ENCODE measurements around the gene VPS29. TPM values are rescaled to one million over a fixed set of nuclear protein-coding genes. Genes with fewer than 3 reads are reported as not detected.

VPS29 gene
- total and polyA plus RNA-seq, 2 of the 4 experiments (the other 2 are of a cell fraction) = 122 to 150 TPM

DNA sequence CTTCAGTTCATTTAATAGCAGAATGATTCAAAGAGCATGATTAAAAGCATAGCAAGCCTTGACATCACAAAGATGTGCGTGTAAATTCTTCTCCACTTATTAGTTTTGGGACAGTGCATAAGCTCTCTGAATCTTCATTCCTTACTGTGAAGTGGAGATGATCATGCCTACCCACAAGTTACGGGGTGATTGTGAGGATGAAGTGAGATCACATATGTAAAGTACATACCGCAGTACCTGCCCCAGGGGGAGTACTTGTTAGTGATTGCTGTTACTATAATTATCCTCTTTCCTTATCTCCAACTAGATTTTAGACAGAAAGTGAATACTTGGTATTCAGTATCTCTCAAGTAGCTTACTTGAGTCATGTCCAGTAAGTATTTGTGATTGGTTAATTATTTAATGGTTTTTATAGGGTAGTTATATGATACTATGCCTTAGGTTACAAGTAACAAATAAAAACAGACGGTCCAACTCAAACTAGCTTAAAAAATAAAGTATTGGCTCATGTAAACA, 6.2 kb upstream of the VPS29 start:
- Histone ChIP-seq H3K18ac (ENCODE audit: low read depth, low read length) (no peak overlapping the region), H3K9me1 (ENCODE audit: insufficient read depth, low read length) (no peaks in the 10 kb centered on the region), H3K4ac (ENCODE audit: low read depth, low read length) (no peak overlapping the region), H3K23ac (ENCODE audit: low read depth, low read length) (no peak overlapping the region), H2BK15ac (ENCODE audit: low read depth, low read length) (no peak overlapping the region), H2AK9ac (replicated peaks; ENCODE audit: low read depth, low read length, poor library complexity) (no peak overlapping the region), H3K27me3 (ENCODE audit: control insufficient read depth, insufficient read depth, low read length) (no peaks in the 10 kb centered on the region), H4K5ac (ENCODE audit: low read depth, low read length) (no peak overlapping the region), H2AK5ac (ENCODE audit: low read depth, low read length) (no peak overlapping the region), H2BK20ac (ENCODE audit: low read depth, low read length) (no peak overlapping the region), H2BK5ac (ENCODE audit: low read depth, low read length, poor library complexity, severe bottlenecking) (no peak overlapping the region), H3K79me1 (ENCODE audit: low read depth in 1 of 2, low read length in 2 of 2) (no peaks in the 10 kb centered on the region), H3K4me2 (ENCODE audit: low read depth, low read length) (no peak overlapping the region), H3K4me1 (ENCODE audit: control insufficient read depth, insufficient read depth, low read length) (no peaks in the 10 kb centered on the region), H4K8ac (ENCODE audit: low read depth in 2 of 2, low read length in 2 of 2) (no peak overlapping the region), H4K91ac (ENCODE audit: insufficient read depth, low read depth, low read length) (no peak overlapping the region), H3K27ac (ENCODE audit: insufficient read depth, low read length) (no peak overlapping the region), H4K20me1 (ENCODE audit: insufficient read depth, low read length) (no peaks in the 10 kb centered on the region), H3K14ac (replicated peaks; ENCODE audit: low read depth, low read length) (no peak overlapping the region), H3K4me3 (ENCODE audit: insufficient read depth, low read depth, low read length) (no peak overlapping the region), H3K9me3 (ENCODE audit: control insufficient read depth, insufficient read depth, low read length) (no peaks in the 10 kb centered on the region), H3K56ac (ENCODE audit: extremely low read depth, insufficient read depth, low read length) (no peak overlapping the region), H2BK120ac (ENCODE audit: low read depth, low read length) (no peak overlapping the region), H3K9ac (ENCODE audit: low read depth, low read length) (no peak overlapping the region), H3K36me3 (ENCODE audit: control insufficient read depth, insufficient read depth, low read length) (no peaks in the 10 kb centered on the region), H2AFZ (replicated peaks; ENCODE audit: low read length, poor library complexity) (no peak overlapping the region)
- TF ChIP-seq MXI1 (IDR thresholded peaks at IDR 0.05; ENCODE audit: borderline replicate concordance, low read depth, low read length) (no peak), RCOR1 (IDR thresholded peaks at IDR 0.05; ENCODE audit: insufficient replicate concordance, low read length) (no peak), POLR2A (IDR thresholded peaks at IDR 0.05; ENCODE audit: low read depth, low read length) (no peak), NFE2L2 (IDR thresholded peaks at IDR 0.05; ENCODE audit: low read depth, low read length) (no peak), RAD21 (IDR thresholded peaks at IDR 0.05; ENCODE audit: low read length) (no peak), RFX5 (IDR thresholded peaks at IDR 0.05; ENCODE audit: low read depth, low read length) (no peak), CEBPB (IDR thresholded peaks at IDR 0.05; ENCODE audit: low read depth, low read length) (no peak), MAFK (IDR thresholded peaks at IDR 0.05; ENCODE audit: low read depth, low read length) (no peak), FOS (IDR thresholded peaks at IDR 0.05; ENCODE audit: low read depth, low read length) (no peak), CHD1 (IDR thresholded peaks at IDR 0.05; ENCODE audit: low read depth, low read length) (no peak), MAZ (IDR thresholded peaks at IDR 0.05; ENCODE audit: borderline replicate concordance, low read depth, low read length) (no peak), SMC3 (IDR thresholded peaks at IDR 0.05; ENCODE audit: low read depth, low read length) (no peak), BHLHE40 (IDR thresholded peaks at IDR 0.05; ENCODE audit: low read depth, low read length) (no peak)
- TF ChIP-seq, protein P1, sequence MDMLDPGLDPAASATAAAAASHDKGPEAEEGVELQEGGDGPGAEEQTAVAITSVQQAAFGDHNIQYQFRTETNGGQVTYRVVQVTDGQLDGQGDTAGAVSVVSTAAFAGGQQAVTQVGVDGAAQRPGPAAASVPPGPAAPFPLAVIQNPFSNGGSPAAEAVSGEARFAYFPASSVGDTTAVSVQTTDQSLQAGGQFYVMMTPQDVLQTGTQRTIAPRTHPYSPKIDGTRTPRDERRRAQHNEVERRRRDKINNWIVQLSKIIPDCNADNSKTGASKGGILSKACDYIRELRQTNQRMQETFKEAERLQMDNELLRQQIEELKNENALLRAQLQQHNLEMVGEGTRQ (IDR thresholded peaks at IDR 0.05; ENCODE audit: low read depth, low read length) = no peak
- TF ChIP-seq, protein P2, sequence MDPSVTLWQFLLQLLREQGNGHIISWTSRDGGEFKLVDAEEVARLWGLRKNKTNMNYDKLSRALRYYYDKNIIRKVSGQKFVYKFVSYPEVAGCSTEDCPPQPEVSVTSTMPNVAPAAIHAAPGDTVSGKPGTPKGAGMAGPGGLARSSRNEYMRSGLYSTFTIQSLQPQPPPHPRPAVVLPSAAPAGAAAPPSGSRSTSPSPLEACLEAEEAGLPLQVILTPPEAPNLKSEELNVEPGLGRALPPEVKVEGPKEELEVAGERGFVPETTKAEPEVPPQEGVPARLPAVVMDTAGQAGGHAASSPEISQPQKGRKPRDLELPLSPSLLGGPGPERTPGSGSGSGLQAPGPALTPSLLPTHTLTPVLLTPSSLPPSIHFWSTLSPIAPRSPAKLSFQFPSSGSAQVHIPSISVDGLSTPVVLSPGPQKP (IDR thresholded peaks at IDR 0.05; ENCODE audit: borderline replicate concordance, low read depth, low read length) = no peak
- TF ChIP-seq, protein P3, sequence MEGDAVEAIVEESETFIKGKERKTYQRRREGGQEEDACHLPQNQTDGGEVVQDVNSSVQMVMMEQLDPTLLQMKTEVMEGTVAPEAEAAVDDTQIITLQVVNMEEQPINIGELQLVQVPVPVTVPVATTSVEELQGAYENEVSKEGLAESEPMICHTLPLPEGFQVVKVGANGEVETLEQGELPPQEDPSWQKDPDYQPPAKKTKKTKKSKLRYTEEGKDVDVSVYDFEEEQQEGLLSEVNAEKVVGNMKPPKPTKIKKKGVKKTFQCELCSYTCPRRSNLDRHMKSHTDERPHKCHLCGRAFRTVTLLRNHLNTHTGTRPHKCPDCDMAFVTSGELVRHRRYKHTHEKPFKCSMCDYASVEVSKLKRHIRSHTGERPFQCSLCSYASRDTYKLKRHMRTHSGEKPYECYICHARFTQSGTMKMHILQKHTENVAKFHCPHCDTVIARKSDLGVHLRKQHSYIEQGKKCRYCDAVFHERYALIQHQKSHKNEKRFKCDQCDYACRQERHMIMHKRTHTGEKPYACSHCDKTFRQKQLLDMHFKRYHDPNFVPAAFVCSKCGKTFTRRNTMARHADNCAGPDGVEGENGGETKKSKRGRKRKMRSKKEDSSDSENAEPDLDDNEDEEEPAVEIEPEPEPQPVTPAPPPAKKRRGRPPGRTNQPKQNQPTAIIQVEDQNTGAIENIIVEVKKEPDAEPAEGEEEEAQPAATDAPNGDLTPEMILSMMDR (conservative IDR thresholded peaks at IDR 0.05; ENCODE audit: low read depth, low read length) = no peak
- dilution Hi-C loops (cut with HindIII; ENCODE audit: low sequenced_read_pairs, unreplicated experiment) = no loop called here
- DNase-seq (no peak), ATAC-seq (ENCODE audit: low read depth) (no peak)
- intact Hi-C loops (cut with micrococcal nuclease) = no loop called here
- in situ Hi-C loops (cut with MboI; ENCODE audit: low sequenced_read_pairs) = no loop called here
- no TSS peak for BruUV-seq (replicated peaks)
- WGBS, 2 experiments (ENCODE audit: extremely low coverage in 2 of 2, insufficient read length in 1 of 2) = no CpG with 5 or more reads among the region's 4 CpGs
- ChIA-PET POLR2A (ENCODE audit: unreplicated experiment) (no interaction called here), CTCF (interaction anchor here (0.6 to 2.6 kb wide), 5 partner anchors 44 to 333 kb away, joined by 3 to 9 read pairs (median 3); partner anchors contain the start of gene ARPC3)

All from IMR-90 (cell line).